HepG2 (cell line): ENCODE data around the gene RBPMS2.

ENCODE experiments used
- CREB1 ChIP-seq, 2 experiments: fragments of 450-650 bp in 1 of 2; IDR thresholded peaks; 2 replicates each; pipeline ENCODE4 v1.6.1; 2016 to 2017; ENCODE audit warnings: control low read depth in 1 of 2, mild to moderate bottlenecking in 1 of 2, missing compliant biosample characterization in 1 of 2, missing genetic modification characterization in 1 of 2
- EP300 ChIP-seq, 3 experiments: sonication (generic) in 1 of 3; formaldehyde crosslinking in 1 of 3; IDR thresholded peaks; 2 replicates each; pipeline versions ENCODE4 v1.5.1 to v1.6.1; 2011 to 2020; ENCODE audit warnings: low read depth in 2 of 3, low read length in 2 of 3, borderline replicate concordance in 1 of 3, improper control_type of control experiment in 1 of 3, mild to moderate bottlenecking in 1 of 3, missing genetic modification reagents in 1 of 3, moderate library complexity in 1 of 3
- ISL2 ChIP-seq: sonication (generic); formaldehyde crosslinking; IDR thresholded peaks from 2 replicates; pipeline ENCODE4 v1.5.0; 2020; ENCODE audit warnings: missing genetic modification reagents
- KMT2A ChIP-seq: sonication (generic); formaldehyde crosslinking; IDR thresholded peaks from 2 replicates; pipeline ENCODE4 v1.4.0; 2020; ENCODE audit warnings: missing genetic modification reagents
- NFYB ChIP-seq: sonication (generic); formaldehyde crosslinking; IDR thresholded peaks from 2 replicates; pipeline ENCODE4 v1.4.0; 2020; ENCODE audit warnings: missing genetic modification reagents
- PHF8 ChIP-seq: sonication (generic); formaldehyde crosslinking; IDR thresholded peaks from 2 replicates; pipeline ENCODE4 v1.5.0; 2020; ENCODE audit warnings: missing genetic modification reagents
- POLR2A ChIP-seq, 2 experiments: IDR thresholded peaks; 2 replicates each; pipeline ENCODE4 v1.6.1; 2011; ENCODE audit warnings: low read depth in 2 of 2, low read length in 2 of 2, mild to moderate bottlenecking in 1 of 2, moderate library complexity in 1 of 2; ENCODE audit not compliant: insufficient read depth in 1 of 2
- TAF1 ChIP-seq: sonication (generic); formaldehyde crosslinking; IDR thresholded peaks from 2 replicates; pipeline ENCODE4 v1.4.0; 2020; ENCODE audit warnings: missing genetic modification reagents
- TSC22D2 ChIP-seq: sonication (generic); formaldehyde crosslinking; IDR thresholded peaks from 2 replicates; pipeline ENCODE4 v1.5.1; 2020; ENCODE audit warnings: missing genetic modification reagents, mild to moderate bottlenecking, borderline replicate concordance
- TF ChIP-seq, protein P1 (sequence below): sonication (generic); formaldehyde crosslinking; IDR thresholded peaks from 2 replicates; pipeline ENCODE4 v1.4.0; 2020; ENCODE audit warnings: missing genetic modification reagents
- TF ChIP-seq, protein P2 (sequence below): sonication (generic); formaldehyde crosslinking; IDR thresholded peaks from 2 replicates; pipeline ENCODE4 v1.8.0; 2022; ENCODE audit warnings: mild to moderate bottlenecking, missing genetic modification reagents
- TF ChIP-seq, protein P3 (sequence below): sonication (generic); formaldehyde crosslinking; IDR thresholded peaks from 2 replicates; pipeline ENCODE4 v1.5.0; 2020; ENCODE audit warnings: mild to moderate bottlenecking, missing genetic modification reagents, moderate library complexity

DNA sequence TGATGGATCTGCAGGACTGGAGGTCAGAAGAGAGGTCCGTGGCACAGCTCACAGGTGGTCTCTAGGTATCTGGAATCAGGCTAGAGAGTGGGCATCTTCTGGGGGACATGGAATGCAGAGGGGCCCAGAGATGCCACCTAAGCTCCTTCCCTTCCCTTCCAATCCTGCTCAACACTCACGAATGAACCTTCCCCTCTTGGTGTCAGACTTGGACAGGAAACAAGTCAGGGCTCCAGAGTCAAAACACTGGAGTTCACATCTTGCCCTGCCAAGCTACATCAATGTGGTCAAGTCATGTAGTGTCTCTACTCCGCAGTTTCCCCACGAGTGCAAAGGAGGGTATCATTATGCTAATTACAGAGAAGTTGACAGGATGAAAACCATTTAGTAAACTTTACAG is 16.0 kb upstream of the RBPMS2 start:
- TF ChIP-seq, protein P1, sequence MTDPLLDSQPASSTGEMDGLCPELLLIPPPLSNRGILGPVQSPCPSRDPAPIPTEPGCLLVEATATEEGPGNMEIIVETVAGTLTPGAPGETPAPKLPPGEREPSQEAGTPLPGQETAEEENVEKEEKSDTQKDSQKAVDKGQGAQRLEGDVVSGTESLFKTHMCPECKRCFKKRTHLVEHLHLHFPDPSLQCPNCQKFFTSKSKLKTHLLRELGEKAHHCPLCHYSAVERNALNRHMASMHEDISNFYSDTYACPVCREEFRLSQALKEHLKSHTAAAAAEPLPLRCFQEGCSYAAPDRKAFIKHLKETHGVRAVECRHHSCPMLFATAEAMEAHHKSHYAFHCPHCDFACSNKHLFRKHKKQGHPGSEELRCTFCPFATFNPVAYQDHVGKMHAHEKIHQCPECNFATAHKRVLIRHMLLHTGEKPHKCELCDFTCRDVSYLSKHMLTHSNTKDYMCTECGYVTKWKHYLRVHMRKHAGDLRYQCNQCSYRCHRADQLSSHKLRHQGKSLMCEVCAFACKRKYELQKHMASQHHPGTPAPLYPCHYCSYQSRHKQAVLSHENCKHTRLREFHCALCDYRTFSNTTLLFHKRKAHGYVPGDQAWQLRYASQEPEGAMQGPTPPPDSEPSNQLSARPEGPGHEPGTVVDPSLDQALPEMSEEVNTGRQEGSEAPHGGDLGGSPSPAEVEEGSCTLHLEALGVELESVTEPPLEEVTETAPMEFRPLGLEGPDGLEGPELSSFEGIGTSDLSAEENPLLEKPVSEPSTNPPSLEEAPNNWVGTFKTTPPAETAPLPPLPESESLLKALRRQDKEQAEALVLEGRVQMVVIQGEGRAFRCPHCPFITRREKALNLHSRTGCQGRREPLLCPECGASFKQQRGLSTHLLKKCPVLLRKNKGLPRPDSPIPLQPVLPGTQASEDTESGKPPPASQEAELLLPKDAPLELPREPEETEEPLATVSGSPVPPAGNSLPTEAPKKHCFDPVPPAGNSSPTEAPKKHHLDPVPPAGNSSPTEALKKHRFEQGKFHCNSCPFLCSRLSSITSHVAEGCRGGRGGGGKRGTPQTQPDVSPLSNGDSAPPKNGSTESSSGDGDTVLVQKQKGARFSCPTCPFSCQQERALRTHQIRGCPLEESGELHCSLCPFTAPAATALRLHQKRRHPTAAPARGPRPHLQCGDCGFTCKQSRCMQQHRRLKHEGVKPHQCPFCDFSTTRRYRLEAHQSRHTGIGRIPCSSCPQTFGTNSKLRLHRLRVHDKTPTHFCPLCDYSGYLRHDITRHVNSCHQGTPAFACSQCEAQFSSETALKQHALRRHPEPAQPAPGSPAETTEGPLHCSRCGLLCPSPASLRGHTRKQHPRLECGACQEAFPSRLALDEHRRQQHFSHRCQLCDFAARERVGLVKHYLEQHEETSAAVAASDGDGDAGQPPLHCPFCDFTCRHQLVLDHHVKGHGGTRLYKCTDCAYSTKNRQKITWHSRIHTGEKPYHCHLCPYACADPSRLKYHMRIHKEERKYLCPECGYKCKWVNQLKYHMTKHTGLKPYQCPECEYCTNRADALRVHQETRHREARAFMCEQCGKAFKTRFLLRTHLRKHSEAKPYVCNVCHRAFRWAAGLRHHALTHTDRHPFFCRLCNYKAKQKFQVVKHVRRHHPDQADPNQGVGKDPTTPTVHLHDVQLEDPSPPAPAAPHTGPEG (CRISPR knock-in tag): no peak
- TF ChIP-seq EP300 (IDR thresholded peaks at IDR 0.05; ENCODE audit: low read depth in 2 of 2, low read length in 2 of 2) (no peak), EP300 (CRISPR knock-in tag; IDR thresholded peaks at IDR 0.05; ENCODE audit: borderline replicate concordance) (no peak), ISL2 (CRISPR knock-in tag) (no peak), KMT2A (CRISPR knock-in tag) (no peak), POLR2A (IDR thresholded peaks at IDR 0.05; ENCODE audit: insufficient read depth in 1 of 2, low read depth in 2 of 2, low read length in 2 of 2) (no peak), TSC22D2 (CRISPR knock-in tag) (no peak), TAF1 (no peak), PHF8 (no peak), CREB1 (IDR thresholded peaks at IDR 0.05) (no peak), CREB1 (CRISPR knock-in tag; IDR thresholded peaks at IDR 0.05) (no peak), NFYB (no peak)
- TF ChIP-seq, protein P2, sequence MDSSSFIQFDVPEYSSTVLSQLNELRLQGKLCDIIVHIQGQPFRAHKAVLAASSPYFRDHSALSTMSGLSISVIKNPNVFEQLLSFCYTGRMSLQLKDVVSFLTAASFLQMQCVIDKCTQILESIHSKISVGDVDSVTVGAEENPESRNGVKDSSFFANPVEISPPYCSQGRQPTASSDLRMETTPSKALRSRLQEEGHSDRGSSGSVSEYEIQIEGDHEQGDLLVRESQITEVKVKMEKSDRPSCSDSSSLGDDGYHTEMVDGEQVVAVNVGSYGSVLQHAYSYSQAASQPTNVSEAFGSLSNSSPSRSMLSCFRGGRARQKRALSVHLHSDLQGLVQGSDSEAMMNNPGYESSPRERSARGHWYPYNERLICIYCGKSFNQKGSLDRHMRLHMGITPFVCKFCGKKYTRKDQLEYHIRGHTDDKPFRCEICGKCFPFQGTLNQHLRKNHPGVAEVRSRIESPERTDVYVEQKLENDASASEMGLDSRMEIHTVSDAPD: no peak
- TF ChIP-seq, protein P3, sequence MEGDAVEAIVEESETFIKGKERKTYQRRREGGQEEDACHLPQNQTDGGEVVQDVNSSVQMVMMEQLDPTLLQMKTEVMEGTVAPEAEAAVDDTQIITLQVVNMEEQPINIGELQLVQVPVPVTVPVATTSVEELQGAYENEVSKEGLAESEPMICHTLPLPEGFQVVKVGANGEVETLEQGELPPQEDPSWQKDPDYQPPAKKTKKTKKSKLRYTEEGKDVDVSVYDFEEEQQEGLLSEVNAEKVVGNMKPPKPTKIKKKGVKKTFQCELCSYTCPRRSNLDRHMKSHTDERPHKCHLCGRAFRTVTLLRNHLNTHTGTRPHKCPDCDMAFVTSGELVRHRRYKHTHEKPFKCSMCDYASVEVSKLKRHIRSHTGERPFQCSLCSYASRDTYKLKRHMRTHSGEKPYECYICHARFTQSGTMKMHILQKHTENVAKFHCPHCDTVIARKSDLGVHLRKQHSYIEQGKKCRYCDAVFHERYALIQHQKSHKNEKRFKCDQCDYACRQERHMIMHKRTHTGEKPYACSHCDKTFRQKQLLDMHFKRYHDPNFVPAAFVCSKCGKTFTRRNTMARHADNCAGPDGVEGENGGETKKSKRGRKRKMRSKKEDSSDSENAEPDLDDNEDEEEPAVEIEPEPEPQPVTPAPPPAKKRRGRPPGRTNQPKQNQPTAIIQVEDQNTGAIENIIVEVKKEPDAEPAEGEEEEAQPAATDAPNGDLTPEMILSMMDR (CRISPR knock-in tag): peak; percentile 46
